ENCODE results near the gene QPCTL. TPM values are rescaled to one million over a fixed set of nuclear protein-coding genes. Genes with fewer than 3 reads are reported as not detected.
"Not testable (repeated sequence)": the region's sequence is repeated elsewhere in the genome, so short reads cannot be mapped to it uniquely, and the experiment has no call there.

The QPCTL gene
- total RNA-seq, 1 donor from 2014 or later = 2.6 TPM

GRCh38 chr19:45674946-45675345 is 17.5 kb upstream of the QPCTL start:
- Histone ChIP-seq H3K27ac (ENCODE audit: low read depth, low read length) (no peak overlapping the region), H3K9ac (ENCODE audit: low read depth in 1 of 3, low read length in 3 of 3) (no peak overlapping the region), H3K4me1 (ENCODE audit: control insufficient read depth in 3 of 3, insufficient read depth in 3 of 3, low read length in 3 of 3) (peaks cover 11 to 12% (median 11%) of the 10 kb centered on the region in 3 donors), H3K36me3 (ENCODE audit: control insufficient read depth in 3 of 3, insufficient read depth in 3 of 3, low read length in 3 of 3) (no peaks in the 10 kb centered on the region), H3K9me3 (ENCODE audit: control insufficient read depth in 3 of 3, low read length in 3 of 3) (no peaks in the 10 kb centered on the region), H3K4me3 (ENCODE audit: low read length in 3 of 3) (no peak overlapping the region), H3K27me3 (ENCODE audit: control insufficient read depth in 3 of 3, insufficient read depth in 3 of 3, low read length in 3 of 3) (peaks cover 47 to 58% (median 47%) of the 10 kb centered on the region in 3 donors)

GRCh38 chr19:45676851-45677263 is 15.6 kb upstream of the QPCTL start:
- no peak overlapping the region for H3K4me3 ChIP-seq (ENCODE audit: low read length in 3 of 3)

GRCh38 chr19:45677351-45678230 is 14.9 kb upstream of the QPCTL start:
- Histone ChIP-seq H3K27ac (ENCODE audit: low read depth, low read length) (no peak overlapping the region), H3K27me3 (ENCODE audit: control insufficient read depth in 3 of 3, insufficient read depth in 3 of 3, low read length in 3 of 3) (peaks cover 29 to 40% (median 32%) of the 10 kb centered on the region in 3 donors), H3K4me1 (ENCODE audit: control insufficient read depth in 3 of 3, insufficient read depth in 3 of 3, low read length in 3 of 3) (peaks cover 19 to 22% (median 21%) of the 10 kb centered on the region in 3 donors), H3K9me3 (ENCODE audit: control insufficient read depth in 3 of 3, low read length in 3 of 3) (no peaks in the 10 kb centered on the region), H3K9ac (ENCODE audit: low read depth in 1 of 3, low read length in 3 of 3) (peak overlapping the region in 1 of 3 donors; percentile 8), H3K4me3 (ENCODE audit: low read length in 3 of 3) (no peak overlapping the region), H3K36me3 (ENCODE audit: control insufficient read depth in 3 of 3, insufficient read depth in 3 of 3, low read length in 3 of 3) (no peaks in the 10 kb centered on the region)

More at GRCh38 chr19:45676851-45677263, 15.6 kb upstream of the QPCTL start:
- H3K27me3 ChIP-seq (ENCODE audit: control insufficient read depth in 3 of 3, insufficient read depth in 3 of 3, low read length in 3 of 3) = peaks cover 32 to 42% (median 32%) of the 10 kb centered on the region in 3 donors
- H3K9me3 ChIP-seq (ENCODE audit: control insufficient read depth in 3 of 3, low read length in 3 of 3) = no peaks in the 10 kb centered on the region
- peaks cover 18 to 19% (median 18%) of the 10 kb centered on the region in 3 donors for H3K4me1 ChIP-seq (ENCODE audit: control insufficient read depth in 3 of 3, insufficient read depth in 3 of 3, low read length in 3 of 3)
- H3K27ac ChIP-seq (ENCODE audit: low read depth, low read length) = no peak overlapping the region
- no peak overlapping the region for H3K9ac ChIP-seq (ENCODE audit: low read depth in 1 of 3, low read length in 3 of 3)
- H3K36me3 ChIP-seq (ENCODE audit: control insufficient read depth in 3 of 3, insufficient read depth in 3 of 3, low read length in 3 of 3) = no peaks in the 10 kb centered on the region

- Histone ChIP-seq H3K9ac (ENCODE audit: low read depth in 1 of 3, low read length in 3 of 3) (peak overlapping the region in 2 of 3 donors; percentile 69 to 75), H3K9me3 (ENCODE audit: control insufficient read depth in 3 of 3, low read length in 3 of 3) (no peaks in the 10 kb centered on the region)
Observed at GRCh38 chr19:45681391-45682015, 11.0 kb upstream of the QPCTL start.

GRCh38 chr19:45682117-45682516 is 10.3 kb upstream of the QPCTL start:
- H3K27ac ChIP-seq (ENCODE audit: low read depth, low read length) = no peak overlapping the region
- peak overlapping the region in 2 of 3 donors; percentile 65 to 66 for H3K4me3 ChIP-seq (ENCODE audit: low read length in 3 of 3)
- H3K27me3 ChIP-seq (ENCODE audit: control insufficient read depth in 3 of 3, insufficient read depth in 3 of 3, low read length in 3 of 3) = peaks cover 16 to 23% (median 21%) of the 10 kb centered on the region in 3 donors
- peaks cover 10 to 13% (median 11%) of the 10 kb centered on the region in 3 donors for H3K36me3 ChIP-seq (ENCODE audit: control insufficient read depth in 3 of 3, insufficient read depth in 3 of 3, low read length in 3 of 3)
- peak overlapping the region in 2 of 3 donors; percentile 69 to 75 for H3K9ac ChIP-seq (ENCODE audit: low read depth in 1 of 3, low read length in 3 of 3)
- peaks cover 16 to 18% (median 16%) of the 10 kb centered on the region in 3 donors for H3K4me1 ChIP-seq (ENCODE audit: control insufficient read depth in 3 of 3, insufficient read depth in 3 of 3, low read length in 3 of 3)
- no peaks in the 10 kb centered on the region for H3K9me3 ChIP-seq (ENCODE audit: control insufficient read depth in 3 of 3, low read length in 3 of 3)

More at GRCh38 chr19:45681391-45682015, 11.0 kb upstream of the QPCTL start:
- no peak overlapping the region for H3K27ac ChIP-seq (ENCODE audit: low read depth, low read length)
- peaks cover 19 to 22% (median 21%) of the 10 kb centered on the region in 3 donors for H3K4me1 ChIP-seq (ENCODE audit: control insufficient read depth in 3 of 3, insufficient read depth in 3 of 3, low read length in 3 of 3)
- peak overlapping the region; percentile 62 to 66 (median 65) for H3K4me3 ChIP-seq (ENCODE audit: low read length in 3 of 3)
- peaks cover 21 to 28% (median 26%) of the 10 kb centered on the region in 3 donors for H3K27me3 ChIP-seq (ENCODE audit: control insufficient read depth in 3 of 3, insufficient read depth in 3 of 3, low read length in 3 of 3)
- H3K36me3 ChIP-seq (ENCODE audit: control insufficient read depth in 3 of 3, insufficient read depth in 3 of 3, low read length in 3 of 3) = peaks cover 7 to 11% (median 9%) of the 10 kb centered on the region in 3 donors

- peaks cover 9 to 15% (median 14%) of the 10 kb centered on the region in 3 donors for H3K27me3 ChIP-seq (ENCODE audit: control insufficient read depth in 3 of 3, insufficient read depth in 3 of 3, low read length in 3 of 3)
- H3K4me1 ChIP-seq (ENCODE audit: control insufficient read depth in 3 of 3, insufficient read depth in 3 of 3, low read length in 3 of 3) = peaks cover 10 to 13% (median 12%) of the 10 kb centered on the region in 3 donors
- H3K36me3 ChIP-seq (ENCODE audit: control insufficient read depth in 3 of 3, insufficient read depth in 3 of 3, low read length in 3 of 3) = peaks cover 17 to 21% (median 19%) of the 10 kb centered on the region in 3 donors
- no peak overlapping the region for H3K27ac ChIP-seq (ENCODE audit: low read depth, low read length)
- no peak overlapping the region for H3K9ac ChIP-seq (ENCODE audit: low read depth in 1 of 3, low read length in 3 of 3)
- no peak overlapping the region for H3K4me3 ChIP-seq (ENCODE audit: low read length in 3 of 3)
- no peaks in the 10 kb centered on the region for H3K9me3 ChIP-seq (ENCODE audit: control insufficient read depth in 3 of 3, low read length in 3 of 3)
Observed at GRCh38 chr19:45682908-45683307, 9.6 kb upstream of the QPCTL start.

- Histone ChIP-seq H3K4me1 (ENCODE audit: control insufficient read depth in 3 of 3, insufficient read depth in 3 of 3, low read length in 3 of 3) (peaks cover 7 to 11% (median 10%) of the 10 kb centered on the region in 3 donors), H3K36me3 (ENCODE audit: control insufficient read depth in 3 of 3, insufficient read depth in 3 of 3, low read length in 3 of 3) (peaks cover 25 to 28% (median 25%) of the 10 kb centered on the region in 3 donors)
- not testable (repeated sequence) for H3K9ac ChIP-seq (ENCODE audit: low read depth in 1 of 3, low read length in 3 of 3); H3K4me3 ChIP-seq (ENCODE audit: low read length in 3 of 3); H3K27me3 ChIP-seq (ENCODE audit: control insufficient read depth in 3 of 3, insufficient read depth in 3 of 3, low read length in 3 of 3); H3K9me3 ChIP-seq (ENCODE audit: control insufficient read depth in 3 of 3, low read length in 3 of 3); H3K27ac ChIP-seq (ENCODE audit: low read depth, low read length)
Observed at GRCh38 chr19:45685045-45685444, 7.4 kb upstream of the QPCTL start.

GRCh38 chr19:45687599-45687998 is 4.9 kb upstream of the QPCTL start:
- no peak overlapping the region for H3K4me3 ChIP-seq (ENCODE audit: low read length in 3 of 3)
- H3K9ac ChIP-seq (ENCODE audit: low read depth in 1 of 3, low read length in 3 of 3) = no peak overlapping the region
- peaks cover 25 to 28% (median 25%) of the 10 kb centered on the region in 3 donors for H3K36me3 ChIP-seq (ENCODE audit: control insufficient read depth in 3 of 3, insufficient read depth in 3 of 3, low read length in 3 of 3)
- peaks cover 6 to 10% (median 8%) of the 10 kb centered on the region in 3 donors for H3K4me1 ChIP-seq (ENCODE audit: control insufficient read depth in 3 of 3, insufficient read depth in 3 of 3, low read length in 3 of 3)
- H3K27me3 ChIP-seq (ENCODE audit: control insufficient read depth in 3 of 3, insufficient read depth in 3 of 3, low read length in 3 of 3) = no peaks in the 10 kb centered on the region
- H3K27ac ChIP-seq (ENCODE audit: low read depth, low read length) = no peak overlapping the region
- H3K9me3 ChIP-seq (ENCODE audit: control insufficient read depth in 3 of 3, low read length in 3 of 3) = no peaks in the 10 kb centered on the region

GRCh38 chr19:45691516-45692186 is 815 bp upstream of the QPCTL start, which contains the start of gene SNRPD2:
Gene SNRPD2, minus strand, starts transcription at chr19:45691953. Its CDS starts 65 bp downstream, at chr19:45691888.
- Histone ChIP-seq H3K36me3 (ENCODE audit: control insufficient read depth in 3 of 3, insufficient read depth in 3 of 3, low read length in 3 of 3) (peaks cover 16 to 22% (median 20%) of the 10 kb centered on the region in 3 donors), H3K27me3 (ENCODE audit: control insufficient read depth in 3 of 3, insufficient read depth in 3 of 3, low read length in 3 of 3) (no peaks in the 10 kb centered on the region), H3K9ac (ENCODE audit: low read depth in 1 of 3, low read length in 3 of 3) (peak within 1 kb of the TSS; percentile 85 to 93 (median 92)), H3K27ac (ENCODE audit: low read depth, low read length) (peak within 1 kb of the TSS; percentile 88), H3K4me3 (ENCODE audit: low read length in 3 of 3) (peak within 1 kb of the TSS; percentile 88 to 92 (median 88)), H3K9me3 (ENCODE audit: control insufficient read depth in 3 of 3, low read length in 3 of 3) (no peaks in the 10 kb centered on the region), H3K4me1 (ENCODE audit: control insufficient read depth in 3 of 3, insufficient read depth in 3 of 3, low read length in 3 of 3) (peaks cover 15 to 20% (median 20%) of the 10 kb centered on the region in 3 donors)
